GM23248 (cell line): ENCODE measurements around the gene CCDC91. TPM values are rescaled to one million over a fixed set of nuclear protein-coding genes. Genes with fewer than 3 reads are reported as not detected.

Experiments
- DNase-seq: peaks from one replicate; pipeline ENCODE4 v3.0.0-alpha.2; 2015
- H2AFZ ChIP-seq: fragments of 200-600 bp; sonication (generic); 2 replicates; pipeline ENCODE4 v1.6.1; 2016; ENCODE audit warnings: antibody characterized with exemption
- H3F3A ChIP-seq: fragments of 200-600 bp; sonication (generic); 2 replicates; pipeline ENCODE4 v1.6.1; 2016; ENCODE audit warnings: mild to moderate bottlenecking, antibody characterized with exemption, mixed run types; ENCODE audit not compliant: insufficient read depth
- H3K27ac ChIP-seq: fragments of 200-600 bp; sonication (generic); 2 replicates; pipeline ENCODE4 v1.5.1; 2016; ENCODE audit warnings: mild to moderate bottlenecking
- H3K27me3 ChIP-seq: fragments of 200-600 bp; sonication (generic); replicated peaks from 2 replicates; pipeline ENCODE4 v1.6.1; 2016; ENCODE audit warnings: mild to moderate bottlenecking; ENCODE audit not compliant: insufficient read depth
- H3K36me3 ChIP-seq: fragments of 200-600 bp; sonication (generic); 2 replicates; pipeline ENCODE4 v1.6.1; 2016; ENCODE audit warnings: low read depth, mild to moderate bottlenecking
- H3K4me1 ChIP-seq: fragments of 200-600 bp; sonication (generic); 2 replicates; pipeline ENCODE4 v1.6.1; 2016; ENCODE audit warnings: mild to moderate bottlenecking; ENCODE audit not compliant: insufficient read depth
- H3K4me2 ChIP-seq: fragments of 200-600 bp; sonication (generic); one replicate; pipeline ENCODE4 v1.6.1; 2016; ENCODE audit warnings: mild to moderate bottlenecking; ENCODE audit not compliant: unreplicated experiment
- H3K4me3 ChIP-seq: fragments of 200-600 bp; sonication (generic); 2 replicates; pipeline ENCODE4 v1.5.1; 2016; ENCODE audit warnings: mild to moderate bottlenecking
- H3K79me2 ChIP-seq: fragments of 200-600 bp; sonication (generic); 2 replicates; pipeline ENCODE4 v1.6.1; 2016; ENCODE audit warnings: mild to moderate bottlenecking; ENCODE audit not compliant: insufficient read depth
- H3K9ac ChIP-seq: fragments of 200-600 bp; sonication (generic); 2 replicates; pipeline ENCODE4 v1.6.1; 2016; ENCODE audit warnings: mild to moderate bottlenecking
- H3K9me2 ChIP-seq: fragments of 200-600 bp; sonication (generic); 2 replicates; pipeline ENCODE4 v1.6.1; 2016; ENCODE audit warnings: mixed run types, mild to moderate bottlenecking, moderate library complexity; ENCODE audit not compliant: insufficient read depth
- H3K9me3 ChIP-seq: fragments of 200-600 bp; sonication (generic); one replicate; pipeline ENCODE4 v1.6.1; 2017; ENCODE audit warnings: low read depth
- H4K20me1 ChIP-seq: fragments of 200-600 bp; sonication (generic); 2 replicates; pipeline ENCODE4 v1.6.0; 2016; ENCODE audit not compliant: insufficient read depth
- EZH2 ChIP-seq: fragments of 200-600 bp; sonication (generic); IDR thresholded peaks from 2 replicates; pipeline ENCODE4 v1.6.1; 2018; ENCODE audit warnings: antibody characterized with exemption, mild to moderate bottlenecking; ENCODE audit not compliant: insufficient read depth, poor library complexity, severe bottlenecking
- EZH2phosphoT487 ChIP-seq: fragments of 200-600 bp; sonication (generic); IDR thresholded peaks from 2 replicates; pipeline ENCODE4 v1.6.1; 2018; ENCODE audit warnings: antibody characterized with exemption, moderate library complexity, mild to moderate bottlenecking, low read depth; ENCODE audit not compliant: insufficient read depth
- WGBS, 2 experiments: methylation state at CpG; one replicate each; pipeline ENCODE4 v1.1.6; 2015 to 2017; ENCODE audit warnings: low lambda C conversion rate in 2 of 2, low coverage in 1 of 2; ENCODE audit errors: missing lambda C conversion rate in 2 of 2; 5-methylcytosine and 5-hydroxymethylcytosine counted together
- in situ Hi-C: fragments of 300-500 bp; cut with MboI; formaldehyde crosslinking; loops from 2 replicates; pipeline ENCODE4 v1.15.0; 2020
- polyA plus RNA-seq: library from polyadenylated mRNA; unstranded; fragments of >200 nt; fragmentation: Nextera tagmentation; extraction: Ambion mirVana; gene quantifications from 2 replicates; pipeline ENCODE4 v1.2.1, GENCODE V29; 2016
- total RNA-seq: library from RNA; depleted of rRNA; stranded (reverse); fragments of >200 nt; shearing (Covaris generic); gene quantifications from 2 replicates; pipeline ENCODE4 v1.2.3, GENCODE V29; 2014

CCDC91 gene
- total and polyA plus RNA-seq, 2 experiments from 2014 or later, result 17.2 to 31.5 TPM

DNA sequence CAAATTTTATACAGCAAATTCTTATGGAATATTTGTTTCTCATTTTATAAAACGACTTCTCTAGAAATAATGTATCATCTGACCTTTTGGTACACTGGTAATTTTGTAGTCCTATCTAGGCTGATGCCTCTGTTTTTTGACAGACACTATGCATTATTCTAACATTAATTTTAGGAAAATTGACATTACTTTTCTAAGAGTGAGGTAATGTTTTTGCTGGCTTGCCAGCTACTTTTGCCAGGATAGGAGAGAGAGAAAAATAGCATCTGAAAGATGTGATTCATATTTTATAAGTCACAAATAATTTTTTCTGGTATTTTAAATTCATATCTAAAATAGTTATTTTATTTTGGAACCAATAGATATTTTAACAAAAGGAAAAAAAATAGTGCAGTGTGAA lies 153.5 kb downstream of the CCDC91 start:
- H3K9ac ChIP-seq, result no peak overlapping the region
- WGBS, 2 experiments, result 48 to 56% methylated on average over 1 of the region's 1 CpG

DNA sequence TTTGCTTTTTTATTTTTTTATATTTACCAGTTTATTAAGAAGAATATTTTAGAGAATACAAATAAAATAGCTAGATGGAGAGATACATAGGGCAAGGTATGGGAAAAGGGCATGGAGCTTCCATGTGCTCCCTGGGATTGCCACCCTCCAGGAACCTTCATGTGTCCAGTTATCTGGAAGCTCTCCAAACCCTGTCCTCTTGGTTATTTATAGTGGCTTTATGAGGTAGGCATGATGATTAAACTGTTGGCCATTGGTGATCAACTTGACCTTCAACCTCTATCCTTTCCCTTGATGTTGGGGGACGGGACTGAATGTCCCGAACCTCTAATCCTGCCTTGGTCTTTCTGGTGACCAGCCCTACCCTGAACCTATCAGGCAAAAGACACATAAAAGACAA lies 156.3 kb downstream of the CCDC91 start:
- no peaks in the 10 kb centered on the region for H3K27me3 ChIP-seq
- no peak overlapping the region for H3K4me2 ChIP-seq
- no peak for TF ChIP-seq EZH2
- H4K20me1 ChIP-seq, result no peaks in the 10 kb centered on the region
- no peak overlapping the region for H3K27ac ChIP-seq
- in situ Hi-C loops, result no loop called here
- no peak overlapping the region for H3K4me3 ChIP-seq
- H3K9ac ChIP-seq, result no peak overlapping the region
- no peaks in the 10 kb centered on the region for H3K9me2 ChIP-seq
- no peaks in the 10 kb centered on the region for H3K79me2 ChIP-seq
- no peak overlapping the region for H2AFZ ChIP-seq
- no peaks in the 10 kb centered on the region for H3F3A ChIP-seq
- H3K4me1 ChIP-seq, result no peaks in the 10 kb centered on the region
- 92 to 100% methylated on average over 2 of the region's 2 CpGs for WGBS, 2 experiments
- DNase-seq, result no peak
- no peaks in the 10 kb centered on the region for H3K9me3 ChIP-seq
- H3K36me3 ChIP-seq, result no peaks in the 10 kb centered on the region

More for the DNA sequence above, 153.5 kb downstream of the CCDC91 start:
- Histone ChIP-seq H3K9me2 (no peaks in the 10 kb centered on the region), H2AFZ (no peak overlapping the region), H3K79me2 (no peaks in the 10 kb centered on the region), H3K4me3 (no peak overlapping the region), H4K20me1 (no peaks in the 10 kb centered on the region), H3K9me3 (no peaks in the 10 kb centered on the region), H3K4me1 (no peaks in the 10 kb centered on the region; the same call in 1 of the 2 replicates), H3F3A (no peaks in the 10 kb centered on the region), H3K27ac (no peak overlapping the region), H3K36me3 (no peaks in the 10 kb centered on the region), H3K4me2 (no peak overlapping the region), H3K27me3 (no peaks in the 10 kb centered on the region)
- in situ Hi-C loops, result no loop called here
- no peak for TF ChIP-seq EZH2
- no peak for TF ChIP-seq EZH2phosphoT487
- no peak for DNase-seq

DNA sequence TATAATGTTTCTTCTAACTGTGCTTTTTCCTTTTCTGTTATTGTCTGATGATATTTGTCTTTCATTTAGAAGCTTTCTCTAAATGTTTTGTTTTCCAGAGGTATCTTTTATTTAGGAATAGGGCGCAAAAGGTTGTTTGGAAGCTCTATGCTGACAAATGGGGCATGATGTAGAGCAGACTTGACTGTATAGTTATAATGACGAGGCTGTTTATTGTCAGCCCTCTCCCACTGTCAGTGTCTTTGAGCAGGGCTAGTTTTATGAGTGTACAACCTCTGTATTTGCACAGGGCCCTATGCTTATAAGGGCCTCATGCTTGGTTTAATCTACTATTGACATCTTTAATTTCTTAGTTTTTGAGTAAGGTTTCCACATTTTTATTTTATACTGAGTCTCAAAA lies 158.9 kb downstream of the CCDC91 start:
- in situ Hi-C loops, result no loop called here
- no peak overlapping the region for H3K4me2 ChIP-seq
- H3K36me3 ChIP-seq, result peaks cover 12% of the 10 kb centered on the region; the same call in 1 of the 2 replicates
- no peak overlapping the region for H3K9ac ChIP-seq
- TF ChIP-seq EZH2 (no peak), EZH2phosphoT487 (no peak)
- H3K4me1 ChIP-seq, result no peaks in the 10 kb centered on the region
- no peaks in the 10 kb centered on the region for H3K79me2 ChIP-seq
- no peak overlapping the region for H3K27ac ChIP-seq
- DNase-seq, result no peak
- H3F3A ChIP-seq, result no peaks in the 10 kb centered on the region
- H3K4me3 ChIP-seq, result no peak overlapping the region
- H2AFZ ChIP-seq, result no peak overlapping the region
- H3K9me3 ChIP-seq, result no peaks in the 10 kb centered on the region
- H3K9me2 ChIP-seq, result no peaks in the 10 kb centered on the region
- H4K20me1 ChIP-seq, result no peaks in the 10 kb centered on the region
- no peaks in the 10 kb centered on the region for H3K27me3 ChIP-seq
- 92 to 98% methylated on average over 2 of the region's 2 CpGs for WGBS, 2 experiments

DNA sequence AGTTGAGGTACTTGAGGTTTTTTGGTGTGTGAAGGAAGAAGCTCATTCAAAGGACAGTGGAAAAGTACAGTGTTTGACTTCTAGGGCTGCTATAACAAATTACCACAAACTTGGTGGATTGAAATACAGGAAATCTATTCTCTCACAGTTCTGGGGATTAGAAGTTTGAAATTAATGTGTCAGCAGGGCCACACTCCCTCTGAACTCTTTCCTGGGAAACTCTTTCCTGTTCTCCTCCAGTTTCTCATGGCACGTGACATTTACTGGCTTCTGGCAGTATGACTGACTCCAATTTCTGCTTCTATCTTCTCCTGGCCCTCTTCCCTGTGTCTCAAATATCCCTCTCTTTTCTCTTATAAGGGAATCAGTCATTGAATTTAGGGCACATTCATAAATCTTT lies 160.2 kb downstream of the CCDC91 start:
- Histone ChIP-seq H3K27me3 (no peaks in the 10 kb centered on the region), H3K4me2 (no peak overlapping the region), H3F3A (no peaks in the 10 kb centered on the region), H2AFZ (no peak overlapping the region), H3K9me2 (no peaks in the 10 kb centered on the region), H3K9me3 (no peaks in the 10 kb centered on the region), H4K20me1 (no peaks in the 10 kb centered on the region), H3K36me3 (peaks cover 12% of the 10 kb centered on the region; the same call in 1 of the 2 replicates), H3K79me2 (no peaks in the 10 kb centered on the region), H3K9ac (no peak overlapping the region), H3K4me1 (no peaks in the 10 kb centered on the region), H3K27ac (no peak overlapping the region), H3K4me3 (no peak overlapping the region)
- in situ Hi-C loops, result no loop called here
- DNase-seq, result no peak
- TF ChIP-seq EZH2, result no peak
- no peak for TF ChIP-seq EZH2phosphoT487
- 77 to 80% methylated on average over 1 of the region's 1 CpG for WGBS, 2 experiments

DNA sequence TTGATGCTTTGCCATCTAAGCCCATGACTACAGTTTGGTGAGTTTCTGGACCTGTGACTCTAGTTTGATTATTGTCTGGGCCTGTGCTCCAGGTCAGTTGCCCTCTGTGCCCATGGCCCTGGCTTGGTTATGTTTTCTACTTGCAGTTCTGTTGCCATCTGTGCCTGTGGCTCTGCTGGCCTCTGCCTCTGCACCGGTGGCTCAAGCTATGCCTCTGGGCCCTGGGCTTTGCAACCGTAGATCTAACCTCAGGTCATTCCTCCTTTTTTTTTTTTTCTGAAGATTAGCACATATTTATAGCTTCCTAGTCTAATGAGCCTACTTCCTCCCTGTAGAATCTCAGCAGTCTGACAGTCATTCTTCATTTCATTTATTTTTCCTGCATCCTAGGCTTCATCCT lies 161.2 kb downstream of the CCDC91 start:
- DNase-seq, result no peak
- Histone ChIP-seq H3K36me3 (peaks cover 12% of the 10 kb centered on the region; the same call in 1 of the 2 replicates), H4K20me1 (no peaks in the 10 kb centered on the region), H3F3A (no peaks in the 10 kb centered on the region), H3K9me2 (no peaks in the 10 kb centered on the region), H3K9me3 (no peaks in the 10 kb centered on the region), H3K79me2 (no peaks in the 10 kb centered on the region), H3K27me3 (no peaks in the 10 kb centered on the region), H3K4me2 (no peak overlapping the region), H3K9ac (no peak overlapping the region), H3K4me1 (no peaks in the 10 kb centered on the region), H2AFZ (no peak overlapping the region), H3K27ac (no peak overlapping the region), H3K4me3 (no peak overlapping the region)
- TF ChIP-seq EZH2phosphoT487 (no peak), EZH2 (no peak)
- 84 to 88% methylated on average over 2 of the region's 2 CpGs for WGBS, 2 experiments
- in situ Hi-C loops, result no loop called here
